ACC112 (cell line): ENCODE measurements around the gene CDC6.
"Not testable (repeated sequence)": the region's sequence is repeated elsewhere in the genome, so short reads cannot be mapped to it uniquely, and the experiment has no call there.

ENCODE experiments used
- H2AFZ ChIP-seq: fragments of 200-600 bp; sonication (generic); one replicate; pipeline ENCODE4 v1.6.0; 2017; ENCODE audit warnings: antibody characterized with exemption, low read length; ENCODE audit not compliant: unreplicated experiment
- H3K27ac ChIP-seq: fragments of 200-600 bp; sonication (generic); 2 replicates; pipeline ENCODE4 v1.5.1; 2014; ENCODE audit warnings: low read depth, mild to moderate bottlenecking, antibody characterized with exemption, low read length, moderate library complexity
- H3K27me3 ChIP-seq: fragments of 200-600 bp; sonication (generic); 2 replicates; pipeline ENCODE4 v1.6.1; 2014; ENCODE audit warnings: mild to moderate bottlenecking, antibody characterized with exemption, low read length, moderate library complexity, mixed read lengths; ENCODE audit not compliant: insufficient read depth
- H3K36me3 ChIP-seq: fragments of 200-600 bp; sonication (generic); 2 replicates; pipeline ENCODE4 v1.6.1; 2016; ENCODE audit warnings: mild to moderate bottlenecking, antibody characterized with exemption, low read length, moderate library complexity, mixed read lengths; ENCODE audit not compliant: insufficient read depth
- H3K4me1 ChIP-seq: fragments of 200-600 bp; sonication (generic); one replicate; pipeline ENCODE4 v1.6.1; 2016; ENCODE audit warnings: low read length, mixed read lengths; ENCODE audit not compliant: insufficient read depth, unreplicated experiment, control insufficient read depth
- H3K4me3 ChIP-seq: fragments of 200-600 bp; sonication (generic); 2 replicates; pipeline ENCODE4 v1.5.1; 2014; ENCODE audit warnings: mild to moderate bottlenecking, low read depth, low read length
- H3K79me2 ChIP-seq: fragments of 200-600 bp; sonication (generic); one replicate; pipeline ENCODE4 v1.6.0; 2016; ENCODE audit warnings: low read length; ENCODE audit not compliant: control insufficient read depth, unreplicated experiment, insufficient read depth

Gene CDC6

GRCh38 chr17:40287159-40287493 lies 553 bp upstream of the CDC6 start:
- H3K36me3 ChIP-seq = peaks cover 7% of the 10 kb centered on the region; the same call in 1 of the 2 replicates
- peaks cover 28% of the 10 kb centered on the region for H3K4me1 ChIP-seq
- H3K27me3 ChIP-seq = no peaks in the 10 kb centered on the region
- no peak overlapping the region; the same call in 1 of the 2 replicates for H3K4me3 ChIP-seq
- H3K79me2 ChIP-seq = peaks cover 15% of the 10 kb centered on the region
- H2AFZ ChIP-seq = no peak overlapping the region
- no peak overlapping the region for H3K27ac ChIP-seq

GRCh38 chr17:40290629-40291280 lies 3.1 kb downstream of the CDC6 start:
- peak overlapping the region; percentile 11; the same call in 1 of the 2 replicates for H3K27ac ChIP-seq
- H3K79me2 ChIP-seq = peaks cover 15% of the 10 kb centered on the region
- no peak overlapping the region for H2AFZ ChIP-seq
- H3K27me3 ChIP-seq = no peaks in the 10 kb centered on the region
- peaks cover 10% of the 10 kb centered on the region for H3K4me1 ChIP-seq
- peaks cover 25% of the 10 kb centered on the region for H3K36me3 ChIP-seq
- 0 out of 2 replicates have a peak overlapping the region, but pooled peaks have one; percentile 29 for H3K4me3 ChIP-seq

DNA sequence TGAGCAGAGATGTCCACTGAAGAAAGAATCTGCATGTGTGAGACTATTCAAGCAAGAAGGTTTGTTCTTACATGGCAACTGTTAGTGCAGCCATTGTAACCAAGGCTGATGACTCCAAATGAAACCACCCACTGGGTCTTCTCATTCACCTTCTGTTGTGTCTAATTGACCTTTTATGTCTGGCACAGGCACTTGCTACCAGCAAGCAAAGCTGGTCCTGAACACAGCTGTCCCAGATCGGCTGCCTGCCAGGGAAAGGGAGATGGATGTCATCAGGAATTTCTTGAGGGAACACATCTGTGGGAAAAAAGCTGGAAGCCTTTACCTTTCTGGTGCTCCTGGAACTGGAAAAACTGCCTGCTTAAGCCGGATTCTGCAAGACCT lies 3.6 kb downstream of the CDC6 start:
- Histone ChIP-seq H3K27me3 (no peaks in the 10 kb centered on the region), H3K4me1 (peaks cover 15% of the 10 kb centered on the region), H2AFZ (no peak overlapping the region), H3K79me2 (peaks cover 15% of the 10 kb centered on the region), H3K27ac (no peak overlapping the region), H3K36me3 (peaks cover 27% of the 10 kb centered on the region), H3K4me3 (no peak overlapping the region)

DNA sequence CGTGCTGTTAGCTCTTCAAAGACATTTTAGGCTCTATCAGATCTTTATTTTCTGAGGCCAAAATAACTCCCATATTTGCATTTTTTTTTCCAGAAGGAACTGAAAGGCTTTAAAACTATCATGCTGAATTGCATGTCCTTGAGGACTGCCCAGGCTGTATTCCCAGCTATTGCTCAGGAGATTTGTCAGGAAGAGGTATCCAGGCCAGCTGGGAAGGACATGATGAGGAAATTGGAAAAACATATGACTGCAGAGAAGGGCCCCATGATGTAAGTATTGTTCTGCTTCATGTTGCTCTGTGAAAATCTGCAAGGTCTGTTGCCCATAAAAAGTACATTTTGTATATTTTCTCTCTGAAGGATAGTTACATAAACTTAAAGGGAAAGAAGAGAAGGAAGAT lies 5.7 kb downstream of the CDC6 start:
- Histone ChIP-seq H3K27ac (no peak overlapping the region), H3K27me3 (no peaks in the 10 kb centered on the region), H3K36me3 (peaks cover 31% of the 10 kb centered on the region), H2AFZ (no peak overlapping the region), H3K4me1 (peaks cover 24% of the 10 kb centered on the region), H3K79me2 (peaks cover 15% of the 10 kb centered on the region), H3K4me3 (no peak overlapping the region)

DNA sequence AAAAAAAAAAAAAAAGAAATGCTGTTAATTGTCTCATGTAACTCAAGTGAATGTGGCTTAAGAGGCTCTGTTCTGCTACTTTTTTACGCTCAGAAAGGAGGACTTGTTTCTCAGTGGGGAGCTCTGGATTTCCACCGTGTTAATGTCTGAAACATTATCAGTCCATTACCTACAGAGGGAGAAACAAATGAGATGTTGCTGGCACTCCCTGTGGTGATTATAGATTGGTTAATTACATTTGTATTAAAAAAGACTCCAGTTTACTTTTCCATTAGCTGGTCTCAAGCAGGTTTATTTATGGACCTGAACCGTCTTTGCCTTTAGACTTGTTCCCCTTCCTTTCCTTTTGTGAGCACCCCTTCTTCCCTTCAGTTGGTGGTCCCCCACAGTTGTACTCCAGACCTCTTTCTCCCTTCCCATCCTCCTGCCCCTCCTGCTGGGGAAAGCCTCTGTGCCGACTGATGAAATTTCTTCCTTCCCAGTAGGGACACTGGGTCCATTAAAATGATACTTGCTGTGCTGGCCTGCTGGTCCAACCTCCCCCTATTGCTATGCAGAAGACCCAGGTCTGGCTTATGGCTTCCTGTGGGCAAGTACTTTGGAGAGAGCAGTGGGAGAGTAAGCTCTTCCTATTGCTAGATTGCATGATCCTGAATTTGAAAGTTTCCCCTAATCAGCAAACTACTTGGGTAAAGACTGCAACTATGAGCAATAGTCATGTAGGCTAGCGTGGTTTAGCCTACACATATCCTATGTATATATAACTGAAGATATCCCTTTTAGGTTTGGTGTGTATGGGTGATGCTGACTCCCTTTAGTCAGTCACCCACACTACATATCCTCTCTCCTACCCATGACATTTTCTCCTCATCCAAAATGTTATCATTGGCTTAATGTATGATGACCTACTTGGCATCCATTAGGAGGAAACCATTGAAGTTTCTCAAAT lies 8.1 kb downstream of the CDC6 start:
- Histone ChIP-seq H3K4me3 (no peak overlapping the region), H3K4me1 (peaks cover 15% of the 10 kb centered on the region), H3K36me3 (peaks cover 37% of the 10 kb centered on the region), H3K27me3 (no peaks in the 10 kb centered on the region), H3K79me2 (peaks cover 2% of the 10 kb centered on the region), H3K27ac (0 out of 2 replicates have a peak overlapping the region, but pooled peaks have one; percentile 45), H2AFZ (no peak overlapping the region)

GRCh38 chr17:40297511-40297910 lies 9.8 kb downstream of the CDC6 start:
- peaks cover 2% of the 10 kb centered on the region for H3K79me2 ChIP-seq
- H3K4me3 ChIP-seq = no peak overlapping the region
- peaks cover 15% of the 10 kb centered on the region for H3K4me1 ChIP-seq
- no peak overlapping the region for H2AFZ ChIP-seq
- no peak overlapping the region for H3K27ac ChIP-seq
- H3K36me3 ChIP-seq = peaks cover 31% of the 10 kb centered on the region
- H3K27me3 ChIP-seq = no peaks in the 10 kb centered on the region

DNA sequence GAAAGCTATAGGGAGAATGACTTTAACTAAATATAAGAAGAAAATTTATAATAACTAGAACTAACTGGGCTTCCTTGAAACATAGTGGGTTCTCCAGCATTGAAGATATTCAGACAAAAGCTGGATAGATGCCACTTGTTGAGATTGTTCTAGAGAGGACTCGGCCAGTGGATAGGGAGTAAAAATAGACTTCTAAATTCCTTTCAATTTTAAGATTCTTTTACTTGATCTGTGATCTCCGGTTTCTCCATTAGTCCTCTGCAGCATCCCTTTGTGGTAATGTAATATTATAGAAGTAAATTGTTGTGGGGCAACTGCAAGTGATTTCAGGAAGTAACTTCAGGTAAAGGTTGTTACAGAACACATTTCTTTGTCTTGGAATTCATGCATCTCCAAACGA lies 11.0 kb downstream of the CDC6 start:
- H3K4me3 ChIP-seq = no peak overlapping the region
- H3K36me3 ChIP-seq = peaks cover 27% of the 10 kb centered on the region
- no peaks in the 10 kb centered on the region for H3K27me3 ChIP-seq
- no peak overlapping the region for H2AFZ ChIP-seq
- H3K4me1 ChIP-seq = peaks cover 22% of the 10 kb centered on the region
- no peak overlapping the region for H3K27ac ChIP-seq
- peaks cover 4% of the 10 kb centered on the region for H3K79me2 ChIP-seq

DNA sequence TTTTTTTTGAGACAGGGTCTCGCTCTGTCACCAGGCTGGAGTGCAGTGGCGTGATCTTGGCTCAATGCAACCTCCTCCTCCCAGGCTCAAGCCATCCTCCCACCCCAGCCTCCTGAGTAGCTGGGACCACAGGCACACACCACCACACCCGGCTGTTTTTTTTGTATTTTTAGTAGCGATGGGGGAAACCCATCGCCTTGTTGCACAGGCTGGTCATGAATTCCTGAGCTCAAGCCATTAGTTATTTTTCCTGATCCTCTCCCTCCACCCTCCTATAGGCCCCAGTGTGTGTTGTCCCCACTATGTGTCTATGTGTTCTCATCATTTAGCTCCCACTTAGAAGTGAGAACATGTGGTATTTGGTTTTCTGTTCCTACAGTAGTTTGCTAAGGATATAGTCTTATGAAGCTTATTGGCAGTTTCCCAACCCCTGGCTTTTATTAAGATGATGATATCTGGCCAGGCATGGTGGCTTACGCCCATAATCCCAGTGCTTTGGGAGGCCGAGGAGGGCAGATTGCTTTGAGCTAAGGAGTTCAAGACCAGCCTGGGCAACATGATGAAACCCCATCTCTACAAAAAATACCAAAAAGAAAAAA lies 11.6 kb downstream of the CDC6 start:
- not testable (repeated sequence) for H3K4me3 ChIP-seq, H2AFZ ChIP-seq, H3K27me3 ChIP-seq, H3K79me2 ChIP-seq, H3K27ac ChIP-seq
- Histone ChIP-seq H3K36me3 (peaks cover 25% of the 10 kb centered on the region), H3K4me1 (peaks cover 27% of the 10 kb centered on the region)

DNA sequence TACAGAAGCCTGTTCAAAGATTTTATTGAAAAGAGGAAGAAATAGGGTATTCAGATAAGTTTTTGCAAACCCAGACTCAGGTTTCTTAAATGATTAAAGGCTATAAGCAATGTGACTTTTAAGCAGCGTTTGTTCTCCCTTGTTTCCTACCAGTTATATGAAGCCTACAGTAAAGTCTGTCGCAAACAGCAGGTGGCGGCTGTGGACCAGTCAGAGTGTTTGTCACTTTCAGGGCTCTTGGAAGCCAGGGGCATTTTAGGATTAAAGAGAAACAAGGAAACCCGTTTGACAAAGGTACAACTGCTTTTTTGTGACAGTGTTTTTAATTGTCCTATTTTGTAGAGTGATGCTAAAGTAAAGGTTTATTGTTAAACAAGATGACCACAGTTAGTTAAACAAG lies 13.6 kb downstream of the CDC6 start:
- Histone ChIP-seq H3K36me3 (peaks cover 12% of the 10 kb centered on the region; the same call in 1 of the 2 replicates), H3K27ac (no peak overlapping the region), H2AFZ (no peak overlapping the region), H3K4me3 (no peak overlapping the region), H3K79me2 (peaks cover 4% of the 10 kb centered on the region), H3K4me1 (peaks cover 26% of the 10 kb centered on the region), H3K27me3 (no peaks in the 10 kb centered on the region)

GRCh38 chr17:40303009-40303657 lies 15.5 kb downstream of the CDC6 start:
- H3K79me2 ChIP-seq = peaks cover 2% of the 10 kb centered on the region
- no peak overlapping the region for H2AFZ ChIP-seq
- no peak overlapping the region for H3K4me3 ChIP-seq
- H3K27ac ChIP-seq = no peak overlapping the region
- peaks cover 7% of the 10 kb centered on the region; the same call in 1 of the 2 replicates for H3K36me3 ChIP-seq
- no peaks in the 10 kb centered on the region for H3K27me3 ChIP-seq
- peaks cover 36% of the 10 kb centered on the region for H3K4me1 ChIP-seq
